CD14-positive monocyte (primary cell): Measurements from ENCODE around the gene CHD2. TPM values are rescaled to one million over a fixed set of nuclear protein-coding genes. Genes with fewer than 3 reads are reported as not detected.

Experiments used
- DNase-seq, 3 donors: peaks; one replicate each; pipeline ENCODE4 v3.0.0-alpha.2; 2011 to 2022
- H2AFZ ChIP-seq: 2 replicates; pipeline ENCODE4 v1.6.0; 2012; ENCODE audit warnings: mild to moderate bottlenecking, low read depth, low read length, inconsistent platforms; ENCODE audit not compliant: insufficient read depth, poor library complexity, severe bottlenecking
- H3K27ac ChIP-seq, 2 donors: 1 replicate in 1 of 2; 2 replicates in 1 of 2; pipeline ENCODE4 v1.5.1; 2012 to 2013; ENCODE audit warnings: low read length in 2 of 2, control low read depth in 1 of 2, inconsistent platforms in 1 of 2, low read depth in 1 of 2, mild to moderate bottlenecking in 1 of 2
- H3K27me3 ChIP-seq, 2 donors: one replicate each; pipeline versions ENCODE4 v1.6.0 to v1.6.1; 2011 to 2013; ENCODE audit warnings: low read length in 2 of 2; ENCODE audit not compliant: control insufficient read depth in 2 of 2, insufficient read depth in 2 of 2
- H3K36me3 ChIP-seq, 2 donors: replicated peaks in 1 of 2; 1 replicate in 1 of 2; 2 replicates in 1 of 2; pipeline versions ENCODE4 v1.5.1 to v1.6.1; 2012 to 2013; ENCODE audit warnings: low read length in 2 of 2, control low read depth in 1 of 2, inconsistent platforms in 1 of 2, mild to moderate bottlenecking in 1 of 2; ENCODE audit not compliant: insufficient read depth in 2 of 2, control insufficient read depth in 1 of 2
- H3K4me1 ChIP-seq, 2 donors: 1 replicate in 1 of 2; 2 replicates in 1 of 2; pipeline versions ENCODE4 v1.5.1 to v1.6.1; 2012 to 2013; ENCODE audit warnings: low read length in 2 of 2, control low read depth in 1 of 2, inconsistent platforms in 1 of 2, mild to moderate bottlenecking in 1 of 2, moderate library complexity in 1 of 2; ENCODE audit not compliant: insufficient read depth in 2 of 2, control insufficient read depth in 1 of 2
- H3K4me2 ChIP-seq: replicated peaks from 2 replicates; pipeline ENCODE3; 2012; ENCODE audit warnings: low read length, moderate library complexity, mild to moderate bottlenecking; ENCODE audit not compliant: poor library complexity, severe bottlenecking; ENCODE audit errors: extremely low read depth
- H3K4me3 ChIP-seq, 3 experiments: fragments of 200-600 bp in 1 of 3; sonication (generic) in 1 of 3; replicated peaks in 1 of 3; 1 replicate in 2 of 3; 2 replicates in 1 of 3; pipeline ENCODE4 v1.5.1; 2011 to 2013; ENCODE audit warnings: low read length in 3 of 3, mild to moderate bottlenecking in 3 of 3, control low read depth in 2 of 3, low read depth in 2 of 3, inconsistent platforms in 1 of 3, moderate library complexity in 1 of 3
- H3K79me2 ChIP-seq: 2 replicates; pipeline ENCODE4 v1.6.0; 2012; ENCODE audit warnings: mild to moderate bottlenecking, control low read depth, inconsistent platforms, low read length, moderate library complexity; ENCODE audit not compliant: insufficient read depth
- H3K9ac ChIP-seq: 2 replicates; pipeline ENCODE4 v1.6.0; 2017; ENCODE audit warnings: low read length, mild to moderate bottlenecking; ENCODE audit not compliant: insufficient read depth, poor library complexity, severe bottlenecking
- H3K9me3 ChIP-seq, 2 donors: replicated peaks in 1 of 2; 1 replicate in 1 of 2; 2 replicates in 1 of 2; pipeline versions ENCODE4 v1.5.1 to v1.6.1; 2012 to 2013; ENCODE audit warnings: low read length in 2 of 2, control low read depth in 1 of 2; ENCODE audit not compliant: control insufficient read depth in 1 of 2, insufficient read depth in 1 of 2
- H4K20me1 ChIP-seq: 2 replicates; pipeline ENCODE4 v1.6.0; 2012; ENCODE audit warnings: mild to moderate bottlenecking, low read length, control low read depth, moderate library complexity; ENCODE audit not compliant: insufficient read depth
- H3K27ac Mint-ChIP-seq, 7 donors: one replicate each; pipeline ENCODE4 v1.8.0; 2020; ENCODE audit warnings: mild to moderate bottlenecking in 7 of 7, mixed read lengths in 7 of 7, moderate library complexity in 6 of 7, inconsistent platforms in 2 of 7
- H3K27me3 Mint-ChIP-seq, 3 donors: one replicate each; pipeline ENCODE4 v1.8.0; 2021 to 2022; ENCODE audit warnings: low read depth in 3 of 3, mild to moderate bottlenecking in 3 of 3, mixed read lengths in 3 of 3, moderate library complexity in 3 of 3, inconsistent platforms in 1 of 3
- H3K36me3 Mint-ChIP-seq, 2 donors: one replicate each; pipeline ENCODE4 v1.8.0; 2020; ENCODE audit warnings: mixed read lengths in 2 of 2, inconsistent platforms in 1 of 2, mild to moderate bottlenecking in 1 of 2
- H3K4me1 Mint-ChIP-seq: one replicate; pipeline ENCODE4 v1.8.0; 2020; ENCODE audit warnings: mild to moderate bottlenecking, mixed read lengths
- H3K4me3 Mint-ChIP-seq, 2 donors: one replicate each; pipeline ENCODE4 v1.8.0; 2020; ENCODE audit warnings: mild to moderate bottlenecking in 2 of 2, mixed read lengths in 2 of 2, moderate library complexity in 1 of 2
- H3K9me3 Mint-ChIP-seq, 7 donors: one replicate each; pipeline ENCODE4 v1.8.0; 2020 to 2022; ENCODE audit warnings: mixed read lengths in 7 of 7, mild to moderate bottlenecking in 6 of 7, moderate library complexity in 6 of 7, inconsistent platforms in 2 of 7
- WGBS: methylation state at CpG from one replicate; pipeline ENCODE4 v1.1.5; 2013; ENCODE audit warnings: missing lambda C conversion rate; ENCODE audit not compliant: insufficient coverage; 5-methylcytosine and 5-hydroxymethylcytosine counted together
- intact Hi-C, 2 donors: fragments of 100-400 bp; cut with micrococcal nuclease; formaldehyde crosslinking; loops; one replicate each; pipeline versions ENCODE4 v1.15.0 to v1.15.1; 2023
- polyA plus RNA-seq, 3 donors: library from polyadenylated mRNA; depleted of rRNA in 1 of 3; unstranded in 2 of 3; stranded (reverse) in 1 of 3; fragments of 300-500 nt in 2 of 3; fragments of >200 nt in 1 of 3; fragmentation: Illumina TruSeq in 2 of 3; gene quantifications; 1 replicate in 2 of 3; 2 replicates in 1 of 3; pipeline ENCODE4 v1.2.3, GENCODE V29; 2012 to 2021
- TF ChIP-seq, protein P1 (sequence below): fragments of 200-600 bp; IDR thresholded peaks from one replicate; pipeline ENCODE4 v1.8.0; 2022; ENCODE audit warnings: antibody characterized with exemption, mild to moderate bottlenecking

CHD2 gene
- polyA plus RNA-seq, 3 donors: 9.6 to 61.2 (median 11.4) TPM

DNA sequence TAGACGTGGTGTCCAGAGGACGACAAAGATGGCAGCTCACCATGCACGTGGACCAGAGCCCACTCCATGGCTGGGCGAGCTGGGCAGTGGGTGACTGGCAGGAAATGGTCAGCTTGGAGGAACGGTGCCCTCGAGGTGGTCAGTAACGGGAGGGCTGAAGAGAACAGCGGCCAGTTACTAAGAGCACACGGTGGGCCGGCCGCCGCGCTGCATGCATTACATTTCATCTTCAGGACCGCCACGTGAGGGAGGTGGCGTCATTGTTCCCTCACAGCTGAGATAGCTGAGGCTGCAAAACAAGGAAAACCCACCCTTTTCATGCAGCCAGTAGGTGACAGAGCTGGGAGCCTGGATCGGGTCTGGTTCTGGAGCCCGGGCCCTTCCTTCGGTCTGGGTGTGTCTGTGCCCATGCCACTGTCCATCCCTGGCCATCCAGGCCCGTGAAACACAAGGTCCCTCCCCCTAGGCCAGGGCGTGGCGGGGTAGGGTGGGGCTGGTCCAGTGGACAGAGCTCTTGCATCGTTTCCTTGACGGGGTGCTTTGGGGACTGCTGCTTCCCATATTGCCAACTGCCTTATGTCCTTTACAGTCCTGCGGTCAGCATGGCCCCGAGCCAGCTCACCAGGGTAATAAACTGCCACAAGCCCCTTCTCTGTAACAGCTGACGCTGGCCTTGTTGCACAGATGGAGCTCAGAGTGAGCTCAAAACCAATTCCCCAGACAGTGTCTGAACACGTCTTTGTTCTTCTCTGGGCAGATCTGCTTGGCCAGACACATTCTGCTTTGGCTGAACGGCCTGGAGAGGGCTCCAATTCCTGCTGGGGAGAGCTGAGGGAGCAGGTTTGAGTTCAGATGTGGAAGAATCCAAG lies 137.1 kb downstream of the CHD2 start:
- no peak overlapping the region for H3K9ac ChIP-seq
- H3K36me3 ChIP-seq: no peaks in the 10 kb centered on the region
- Mint-ChIP-seq H3K4me1 (peaks cover 65% of the 10 kb centered on the region), H3K4me3 (peak overlapping the region; percentile 62 to 79), H3K36me3 (peaks cover 0 to 2% of the 10 kb centered on the region in 2 donors), H3K9me3 (peaks cover 0 to 7% (median 0%) of the 10 kb centered on the region in 7 donors), H3K27ac (peak overlapping the region; percentile 65 to 97 (median 90)), H3K27me3 (peaks cover 0 to 8% (median 2%) of the 10 kb centered on the region in 3 donors)
- peaks cover 64 to 69% of the 10 kb centered on the region in 2 donors for H3K4me1 ChIP-seq
- H2AFZ ChIP-seq: peak overlapping the region; percentile 65
- 36% methylated on average over 24 of the region's 29 CpGs for WGBS
- intact Hi-C loops: loop anchor here in 1 of 2 donors (10.0 kb wide), 1 partner anchor 198 kb away; no protein-coding TSS in a partner anchor
- peak; percentile 76 to 81 (median 78) for DNase-seq
- TF ChIP-seq, protein P1, sequence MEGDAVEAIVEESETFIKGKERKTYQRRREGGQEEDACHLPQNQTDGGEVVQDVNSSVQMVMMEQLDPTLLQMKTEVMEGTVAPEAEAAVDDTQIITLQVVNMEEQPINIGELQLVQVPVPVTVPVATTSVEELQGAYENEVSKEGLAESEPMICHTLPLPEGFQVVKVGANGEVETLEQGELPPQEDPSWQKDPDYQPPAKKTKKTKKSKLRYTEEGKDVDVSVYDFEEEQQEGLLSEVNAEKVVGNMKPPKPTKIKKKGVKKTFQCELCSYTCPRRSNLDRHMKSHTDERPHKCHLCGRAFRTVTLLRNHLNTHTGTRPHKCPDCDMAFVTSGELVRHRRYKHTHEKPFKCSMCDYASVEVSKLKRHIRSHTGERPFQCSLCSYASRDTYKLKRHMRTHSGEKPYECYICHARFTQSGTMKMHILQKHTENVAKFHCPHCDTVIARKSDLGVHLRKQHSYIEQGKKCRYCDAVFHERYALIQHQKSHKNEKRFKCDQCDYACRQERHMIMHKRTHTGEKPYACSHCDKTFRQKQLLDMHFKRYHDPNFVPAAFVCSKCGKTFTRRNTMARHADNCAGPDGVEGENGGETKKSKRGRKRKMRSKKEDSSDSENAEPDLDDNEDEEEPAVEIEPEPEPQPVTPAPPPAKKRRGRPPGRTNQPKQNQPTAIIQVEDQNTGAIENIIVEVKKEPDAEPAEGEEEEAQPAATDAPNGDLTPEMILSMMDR: no peak
- H3K27me3 ChIP-seq: no peaks in the 10 kb centered on the region
- peak overlapping the region in 1 of 3 experiments; percentile 49 for H3K4me3 ChIP-seq
- H3K27ac ChIP-seq: peak overlapping the region; percentile 17 to 58
- peak overlapping the region; percentile 52 for H3K4me2 ChIP-seq
- no peaks in the 10 kb centered on the region for H3K79me2 ChIP-seq
- no peaks in the 10 kb centered on the region for H4K20me1 ChIP-seq
- no peaks in the 10 kb centered on the region for H3K9me3 ChIP-seq

DNA sequence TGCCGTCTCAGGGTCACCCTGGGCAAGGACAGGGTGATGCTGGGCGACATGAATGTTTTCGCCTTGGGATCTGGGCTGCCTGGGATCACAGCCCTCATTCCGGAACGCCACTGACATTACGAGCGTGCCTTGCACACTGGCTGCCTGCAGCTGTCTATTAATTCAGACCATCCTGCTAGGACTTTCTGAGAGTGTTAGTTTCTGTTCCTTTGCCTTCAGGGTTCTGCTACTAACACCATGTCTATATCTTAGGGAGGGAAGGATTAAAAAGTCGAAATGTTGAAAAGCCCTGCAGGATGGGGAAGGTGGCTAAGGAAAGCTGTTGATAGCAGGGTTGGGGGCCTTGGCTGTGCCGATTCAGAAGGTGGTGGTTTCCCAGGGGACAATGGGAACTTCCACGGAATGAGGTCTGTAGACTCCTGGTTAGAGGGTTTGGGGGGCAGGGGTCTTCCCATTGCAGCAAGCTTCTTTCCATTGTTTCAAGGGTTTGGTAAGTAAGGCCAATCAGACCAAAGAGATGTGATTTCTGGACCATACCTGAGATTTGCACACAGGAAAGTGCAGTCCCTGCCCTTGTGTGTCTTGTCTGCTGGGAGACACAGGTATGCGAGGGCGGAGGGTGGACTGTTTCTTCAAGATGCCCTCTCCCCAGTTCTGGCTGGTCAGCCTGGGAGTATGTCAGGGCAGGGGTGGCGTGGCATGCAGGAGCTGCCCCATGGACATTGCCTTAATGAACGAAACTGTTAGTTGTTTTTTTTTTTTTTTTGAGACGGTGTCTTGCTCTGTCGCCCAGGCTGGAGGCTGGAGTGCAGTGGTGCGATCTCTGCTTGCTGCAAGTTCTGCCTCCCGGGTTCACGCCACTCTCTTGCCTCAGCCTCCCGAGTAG lies 137.9 kb downstream of the CHD2 start:
- intact Hi-C loops: loop anchor here in 1 of 2 donors (10.0 kb wide), 1 partner anchor 197 kb away; no protein-coding TSS in a partner anchor
- H3K27ac Mint-ChIP-seq: peak overlapping the region; percentile 65 to 97 (median 90)
- peaks cover 74% of the 10 kb centered on the region for H3K4me1 Mint-ChIP-seq
- Histone ChIP-seq H2AFZ (peak overlapping the region; percentile 65), H3K27me3 (no peaks in the 10 kb centered on the region), H3K4me1 (peaks cover 67 to 72% of the 10 kb centered on the region in 2 donors), H3K79me2 (no peaks in the 10 kb centered on the region), H3K9me3 (no peaks in the 10 kb centered on the region), H3K36me3 (no peaks in the 10 kb centered on the region), H3K4me3 (peak overlapping the region in 1 of 3 experiments; percentile 49), H3K9ac (no peak overlapping the region), H3K4me2 (peak overlapping the region; percentile 52), H4K20me1 (no peaks in the 10 kb centered on the region), H3K27ac (peak overlapping the region; percentile 17 to 58)
- TF ChIP-seq, protein P1: no peak
- H3K27me3 Mint-ChIP-seq: peaks cover 0 to 7% (median 2%) of the 10 kb centered on the region in 3 donors
- WGBS: 49% methylated on average over 10 of the region's 20 CpGs
- peaks cover 0 to 2% of the 10 kb centered on the region in 2 donors for H3K36me3 Mint-ChIP-seq
- DNase-seq: no peak
- H3K4me3 Mint-ChIP-seq: peak overlapping the region in 1 of 2 donors; percentile 79
- H3K9me3 Mint-ChIP-seq: peaks cover 0 to 7% (median 0%) of the 10 kb centered on the region in 7 donors
